ENCODE results near the gene DOK3.

DOK3 gene

DNA sequence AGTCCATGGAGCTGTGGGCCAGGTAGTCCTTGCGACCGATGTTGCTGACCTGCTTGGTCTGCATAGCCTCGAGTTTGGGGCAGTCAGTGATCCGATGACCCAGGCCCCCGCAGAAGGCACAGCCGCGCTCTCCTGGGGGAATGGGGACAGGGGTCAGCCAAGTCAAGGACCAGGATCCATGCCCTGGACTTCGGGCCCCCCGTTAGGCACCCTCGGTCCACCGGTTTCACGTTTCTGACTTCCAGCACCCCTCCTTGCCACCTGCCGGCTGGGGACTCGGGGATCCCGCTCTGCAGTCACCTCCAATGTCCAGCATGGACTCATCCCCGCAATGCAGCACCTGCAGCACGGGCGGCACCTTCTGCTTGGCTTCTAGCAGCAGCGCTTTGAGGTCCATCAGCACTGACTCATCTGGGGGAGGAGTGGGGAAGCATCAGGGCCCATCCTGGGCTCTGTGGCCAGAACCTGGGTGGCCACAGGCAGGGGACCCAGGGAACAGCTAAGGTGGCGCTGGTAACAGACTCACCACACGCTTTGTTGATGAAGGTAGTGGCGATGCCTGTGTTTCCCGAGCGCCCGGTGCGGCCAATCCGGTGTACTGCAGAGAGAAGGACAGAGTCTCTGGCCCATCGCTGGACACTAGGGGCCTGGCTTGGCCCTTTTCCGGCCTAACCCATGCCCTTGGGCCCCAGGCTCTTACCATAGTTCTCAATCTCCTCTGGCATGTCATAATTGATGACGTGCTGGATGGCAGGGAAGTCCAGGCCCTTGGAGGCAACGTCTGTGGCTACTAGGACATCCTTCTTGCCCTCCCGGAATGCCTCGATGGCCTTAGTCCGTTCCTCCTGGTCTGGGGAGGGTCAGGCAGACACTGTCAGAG lies 2.4 kb upstream of the DOK3 start:
- DNase-seq: no peak

DNA sequence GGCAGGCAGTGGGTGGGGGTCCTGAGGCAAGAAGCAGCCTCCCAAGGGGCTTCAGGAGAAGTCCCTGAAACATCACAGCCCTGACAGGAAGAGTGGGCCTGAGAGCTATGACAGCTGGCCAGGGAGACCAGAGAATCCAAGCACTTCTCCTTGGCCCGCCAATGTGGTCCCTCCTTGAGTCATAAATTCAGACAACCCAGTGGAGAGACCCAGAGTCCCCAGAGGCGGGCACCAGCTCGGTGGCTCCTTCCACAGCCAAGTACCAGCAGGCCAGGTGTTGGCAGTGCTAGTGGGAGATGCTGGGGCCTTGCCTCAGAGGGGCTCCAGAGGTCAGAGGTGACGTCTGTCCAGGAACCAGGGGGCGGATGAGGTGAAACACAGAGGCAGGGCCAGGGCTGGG lies 1.6 kb upstream of the DOK3 start:
- DNase-seq: no peak

DNA sequence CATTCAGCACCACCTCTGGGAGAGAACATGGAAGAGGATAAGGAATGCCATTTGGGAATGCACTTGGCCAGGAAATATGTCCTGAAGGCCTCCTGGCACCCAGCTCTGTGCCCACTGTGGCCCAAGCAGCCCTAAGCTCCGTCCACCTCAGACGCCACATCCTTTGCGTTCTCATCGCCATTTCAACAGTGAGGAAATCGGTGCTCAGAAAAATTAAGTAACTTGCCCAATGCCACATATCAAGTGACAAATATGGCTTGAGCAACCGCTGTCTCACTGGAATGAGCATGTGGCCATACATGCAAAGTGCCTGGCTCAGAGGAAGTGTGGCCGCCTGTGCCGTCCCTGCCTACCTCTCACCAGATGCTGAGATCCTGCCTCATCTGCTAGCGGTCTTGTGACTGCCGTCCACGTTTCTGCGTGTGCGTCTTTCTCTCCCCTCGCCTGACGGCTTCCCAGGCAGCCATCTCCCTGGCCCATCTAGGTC lies 984 bp upstream of the DOK3 start:
- DNase-seq: no peak

DNA sequence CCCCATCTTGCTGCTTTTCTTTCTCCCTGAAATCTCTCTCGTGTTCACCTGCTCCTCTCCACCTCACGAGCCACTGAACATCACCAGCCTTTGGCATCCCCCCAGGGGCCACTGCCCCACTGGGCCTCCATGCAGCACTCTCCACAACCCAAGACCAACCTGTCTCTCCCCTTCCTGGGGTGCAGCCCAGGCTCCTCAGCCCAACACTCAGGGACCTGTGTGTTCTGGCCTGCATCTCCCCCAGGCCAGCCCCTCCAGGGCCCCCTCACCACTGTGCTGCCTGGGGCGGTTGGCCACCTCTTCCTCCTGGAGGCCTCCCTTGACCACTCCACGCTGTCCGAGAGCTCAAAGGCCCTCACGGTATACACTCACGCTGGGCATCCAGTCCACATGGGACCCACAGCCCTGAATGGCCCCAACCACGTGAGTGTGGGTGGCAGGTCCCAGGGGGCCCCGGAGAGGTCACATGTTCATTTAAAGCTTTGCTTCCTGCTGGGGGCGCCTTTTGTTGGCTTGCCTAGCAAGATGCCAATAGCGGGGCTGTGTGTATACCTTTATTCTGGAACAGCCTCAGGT lies 453 bp upstream of the DOK3 start:
- no peak for DNase-seq

DNA sequence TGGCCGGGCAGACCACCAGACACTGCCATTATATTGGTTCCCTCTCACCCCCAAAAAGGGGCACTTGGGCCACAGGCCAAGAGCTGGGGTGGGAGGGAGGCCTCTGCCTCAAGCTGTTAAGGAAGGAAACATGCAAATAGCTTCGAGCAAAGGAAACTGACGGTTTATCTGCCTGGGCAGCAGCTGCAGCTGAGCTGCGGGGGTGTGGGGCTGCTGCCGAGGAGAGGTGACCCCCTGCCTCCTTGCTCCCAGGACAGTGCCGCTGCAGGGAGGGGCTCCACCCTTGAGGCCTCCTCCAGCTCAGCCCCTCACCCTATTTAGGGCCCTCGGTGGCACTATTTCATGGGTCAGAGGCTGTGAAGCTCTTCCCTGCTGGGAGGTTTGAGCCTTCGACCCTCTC lies 789 bp downstream of the DOK3 start:
- DNase-seq: no peak

DNA sequence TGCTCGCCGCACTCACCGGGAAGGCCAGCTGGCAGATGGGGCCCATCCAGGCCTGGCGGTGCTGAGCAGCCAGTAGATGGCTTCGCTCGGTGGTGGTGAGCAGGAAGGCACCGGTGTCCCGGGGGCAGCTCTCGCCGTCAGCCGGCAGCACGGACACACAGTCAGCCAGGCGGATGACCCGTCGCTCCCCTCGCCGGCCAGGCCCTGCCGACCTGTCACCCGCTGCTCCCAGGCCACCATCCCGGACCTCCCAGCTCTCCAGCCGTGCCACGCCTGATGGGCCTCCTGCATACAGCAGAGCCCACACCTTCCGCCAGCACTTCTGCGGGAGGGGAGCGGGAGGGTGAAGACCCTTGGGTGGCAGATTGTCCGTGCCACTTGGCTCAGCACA lies 1.4 kb downstream of the DOK3 start:
- no peak for DNase-seq

DNA sequence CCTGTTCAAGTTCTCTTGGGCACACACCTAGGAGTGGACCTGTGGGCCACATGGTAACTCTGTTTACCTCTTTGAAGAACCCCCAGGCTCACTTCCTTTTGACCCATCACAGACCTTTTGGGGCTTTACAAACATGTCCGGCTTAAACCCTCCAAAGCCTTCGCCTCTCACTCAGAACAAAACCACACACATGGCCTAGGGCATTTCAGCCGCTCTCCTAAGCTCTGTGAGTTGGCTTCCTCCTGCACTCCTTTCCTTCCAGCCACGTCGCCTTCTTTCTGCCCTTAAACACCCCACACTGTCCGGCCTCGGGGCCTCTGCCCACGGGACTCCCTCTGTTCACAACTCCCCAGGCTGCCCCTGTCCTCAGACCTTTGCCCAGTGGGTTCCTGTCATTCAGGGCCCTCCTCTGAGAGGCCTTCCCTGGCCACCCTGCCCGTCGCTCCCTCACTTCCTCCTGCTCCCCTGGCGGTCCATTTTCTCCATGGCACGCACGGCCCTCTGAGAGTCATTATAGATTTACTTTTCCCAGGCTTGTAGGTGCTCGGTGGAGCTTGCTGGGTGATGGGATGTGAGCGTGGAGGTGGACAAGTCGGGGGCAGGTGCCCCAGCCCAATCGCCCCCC lies 1.9 kb downstream of the DOK3 start:
- DNase-seq: no peak

DNA sequence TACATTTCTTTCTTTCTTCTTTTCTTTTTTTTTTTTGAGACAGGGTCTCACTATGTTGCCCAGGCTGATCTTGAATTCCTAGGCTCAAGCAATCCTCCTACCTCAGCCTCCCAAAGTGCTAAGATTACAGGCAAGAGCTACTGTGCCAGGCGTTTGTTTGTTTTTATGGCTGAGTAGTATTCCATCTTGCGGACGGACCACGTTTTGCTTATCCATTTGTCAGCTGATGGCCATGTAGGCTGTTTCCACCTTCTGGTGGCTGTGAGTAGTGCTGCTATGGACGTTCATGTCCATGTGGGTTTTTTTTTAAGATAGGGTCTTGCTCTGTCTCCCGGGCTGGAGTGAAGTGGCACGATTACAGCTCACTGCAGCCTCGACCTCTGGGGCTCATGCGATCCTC lies 2.5 kb downstream of the DOK3 start:
- no peak for DNase-seq

DNA sequence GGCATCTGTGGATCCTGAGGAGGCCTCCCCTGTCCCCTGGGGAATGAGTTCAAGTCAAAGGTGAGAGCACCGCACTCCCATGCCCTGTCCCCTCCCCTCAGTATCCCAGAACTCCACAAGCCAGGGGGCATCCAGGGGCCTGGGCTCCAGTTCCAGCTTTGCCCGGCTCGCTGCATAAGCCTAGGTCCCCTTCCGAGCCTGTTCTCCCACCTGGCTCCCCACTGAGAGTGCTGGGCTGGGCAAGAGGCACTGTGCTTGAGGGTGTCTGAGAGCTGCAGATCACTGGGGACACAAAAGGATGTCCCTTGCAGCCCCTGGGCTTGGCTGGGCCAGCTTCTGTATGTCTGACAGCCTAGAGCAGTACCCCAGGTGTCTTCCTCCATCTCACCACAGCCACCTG lies 4.6 kb downstream of the DOK3 start:
- no peak for DNase-seq

DNA sequence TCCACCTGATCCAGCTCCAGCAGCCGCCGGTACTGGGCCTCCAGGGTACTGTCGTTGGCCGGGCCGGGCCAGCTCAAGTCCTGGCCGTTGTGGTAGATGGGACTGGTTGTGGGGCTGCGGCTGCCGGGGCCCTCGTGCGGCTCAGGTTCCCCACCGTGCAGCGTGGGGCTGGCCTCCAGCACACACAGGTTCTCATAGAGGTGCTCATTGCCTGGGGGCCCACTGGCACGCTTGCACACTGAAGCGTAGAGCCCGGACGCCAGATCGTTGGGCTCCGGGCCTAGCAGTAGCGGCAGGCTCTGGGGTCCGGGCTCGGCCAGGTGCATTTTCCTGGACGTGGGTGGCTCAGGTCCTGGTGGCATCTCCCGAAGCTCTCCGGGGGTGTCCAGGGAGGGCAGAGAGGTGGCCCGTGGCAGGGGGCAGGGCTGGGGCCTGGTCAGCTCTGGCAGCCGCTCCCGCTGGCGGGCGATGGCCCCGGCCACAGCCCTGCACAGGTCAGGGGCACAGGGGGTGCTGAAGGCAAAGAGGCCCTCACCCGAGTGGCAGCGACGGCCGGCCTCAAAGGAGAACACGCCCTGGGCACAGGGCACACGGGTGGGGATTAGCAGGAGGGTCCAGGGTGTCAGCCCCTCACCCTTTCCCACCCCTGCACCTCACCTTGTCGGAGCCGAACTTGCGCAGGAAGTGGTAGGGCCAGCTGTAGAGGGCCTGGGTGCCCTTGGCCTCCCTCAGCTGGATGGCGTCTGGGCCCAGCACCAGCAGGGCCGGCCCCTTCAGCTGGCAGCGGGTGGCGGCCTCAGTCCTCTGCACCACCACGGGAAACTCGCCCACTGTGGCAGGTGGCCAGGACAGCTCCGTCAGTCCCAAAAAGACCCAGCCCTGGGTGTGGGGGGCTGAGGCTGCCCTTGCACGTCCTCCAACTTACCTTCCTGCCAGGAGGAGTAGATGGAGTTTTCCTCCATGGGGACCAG lies 5.3 kb downstream of the DOK3 start:
- DNase-seq: no peak

DNA sequence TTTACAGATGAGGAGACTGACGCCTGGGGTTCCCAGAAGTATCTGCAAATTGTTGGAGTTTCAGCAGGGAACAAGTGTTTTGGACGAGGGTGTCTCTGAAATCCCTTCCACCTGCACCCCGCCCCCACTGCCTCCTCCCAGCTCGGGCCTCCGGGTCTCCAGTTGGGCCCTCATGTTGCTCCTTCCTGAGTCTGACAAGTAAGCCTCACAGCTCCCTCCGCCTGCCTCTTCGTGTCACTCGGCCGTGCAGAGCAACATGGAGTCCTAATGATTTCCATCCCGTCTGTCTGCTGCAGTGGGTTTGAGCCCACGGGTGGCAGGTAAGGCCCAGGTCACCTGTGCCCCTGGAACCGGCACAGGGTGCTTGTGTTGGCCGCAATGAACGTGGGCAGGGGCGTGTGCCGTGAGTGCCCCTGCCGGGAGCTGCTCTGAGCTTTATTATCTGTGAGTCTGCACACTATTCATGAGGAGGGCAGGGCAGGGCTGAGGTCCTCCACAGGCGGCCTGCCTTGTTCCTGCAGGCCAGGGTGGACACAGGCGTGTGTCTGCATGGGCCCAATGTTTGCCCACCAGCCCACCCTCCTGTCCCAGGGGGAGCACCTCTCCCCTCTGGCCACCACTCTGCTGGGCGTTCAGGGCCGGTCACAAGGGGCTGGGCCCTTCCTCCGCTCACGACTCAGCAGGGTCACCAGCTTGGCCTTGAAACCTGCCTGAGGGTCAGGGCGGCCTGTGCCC lies 6.1 kb downstream of the DOK3 start:
- DNase-seq: no peak

DNA sequence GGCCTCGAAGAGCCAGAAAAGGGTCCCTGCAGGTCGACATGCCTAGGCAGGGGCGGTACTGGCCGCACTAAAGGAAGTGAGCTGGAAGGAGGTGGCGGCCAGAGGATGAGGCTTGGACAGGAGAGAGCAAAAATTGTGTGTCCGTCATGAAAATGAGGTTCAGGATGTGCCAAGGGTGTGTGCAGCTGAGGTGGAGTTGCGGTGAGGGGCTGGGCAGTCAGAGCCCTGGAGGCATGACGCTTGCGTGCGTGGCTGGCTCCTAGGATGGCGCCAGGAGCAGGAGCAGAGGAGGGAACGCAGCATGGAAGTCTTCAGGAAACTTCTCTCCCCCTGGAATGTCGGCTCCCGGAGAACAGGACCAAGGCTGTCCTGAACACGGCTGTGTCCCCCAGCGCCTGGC lies 6.7 kb downstream of the DOK3 start:
- DNase-seq: no peak

DNA sequence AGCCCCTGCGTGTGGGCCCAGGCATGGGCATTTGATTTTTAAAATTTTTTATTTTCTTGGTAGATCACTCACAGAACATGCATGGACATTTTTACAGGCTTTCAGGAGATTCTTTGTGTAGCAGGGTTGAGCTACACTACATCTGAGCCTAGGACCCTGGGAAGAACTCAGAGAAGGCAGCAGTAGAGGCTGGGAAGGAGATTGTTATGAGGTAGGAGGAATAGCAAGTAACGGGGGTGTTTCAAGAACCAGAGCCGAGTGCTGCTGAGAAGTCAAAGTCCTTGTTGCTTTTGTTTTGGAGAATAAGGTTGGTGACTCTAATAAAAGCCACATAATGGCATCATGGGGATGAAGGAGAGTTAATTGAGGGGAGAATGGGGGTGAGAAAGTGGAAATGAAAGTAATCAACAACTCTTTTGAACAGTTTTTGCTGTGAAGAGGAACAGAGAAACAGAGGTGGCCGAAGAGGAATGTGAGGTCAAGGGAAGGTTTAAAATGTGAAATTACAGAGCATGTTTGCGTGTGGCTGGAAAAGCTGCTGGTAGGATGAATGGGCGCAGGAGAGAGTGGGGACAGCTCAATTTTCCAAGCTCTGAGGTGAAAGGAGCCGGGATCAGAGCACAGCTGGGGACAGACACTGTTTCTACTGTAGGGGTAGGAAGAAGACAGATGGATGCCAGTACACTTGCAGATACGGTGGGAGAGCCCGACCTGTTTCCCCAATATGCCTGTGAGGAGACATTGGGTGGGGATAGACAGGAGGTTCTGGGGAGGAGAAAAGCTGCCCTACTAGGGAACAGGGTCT lies 7.5 kb downstream of the DOK3 start:
- no peak for DNase-seq

DNA sequence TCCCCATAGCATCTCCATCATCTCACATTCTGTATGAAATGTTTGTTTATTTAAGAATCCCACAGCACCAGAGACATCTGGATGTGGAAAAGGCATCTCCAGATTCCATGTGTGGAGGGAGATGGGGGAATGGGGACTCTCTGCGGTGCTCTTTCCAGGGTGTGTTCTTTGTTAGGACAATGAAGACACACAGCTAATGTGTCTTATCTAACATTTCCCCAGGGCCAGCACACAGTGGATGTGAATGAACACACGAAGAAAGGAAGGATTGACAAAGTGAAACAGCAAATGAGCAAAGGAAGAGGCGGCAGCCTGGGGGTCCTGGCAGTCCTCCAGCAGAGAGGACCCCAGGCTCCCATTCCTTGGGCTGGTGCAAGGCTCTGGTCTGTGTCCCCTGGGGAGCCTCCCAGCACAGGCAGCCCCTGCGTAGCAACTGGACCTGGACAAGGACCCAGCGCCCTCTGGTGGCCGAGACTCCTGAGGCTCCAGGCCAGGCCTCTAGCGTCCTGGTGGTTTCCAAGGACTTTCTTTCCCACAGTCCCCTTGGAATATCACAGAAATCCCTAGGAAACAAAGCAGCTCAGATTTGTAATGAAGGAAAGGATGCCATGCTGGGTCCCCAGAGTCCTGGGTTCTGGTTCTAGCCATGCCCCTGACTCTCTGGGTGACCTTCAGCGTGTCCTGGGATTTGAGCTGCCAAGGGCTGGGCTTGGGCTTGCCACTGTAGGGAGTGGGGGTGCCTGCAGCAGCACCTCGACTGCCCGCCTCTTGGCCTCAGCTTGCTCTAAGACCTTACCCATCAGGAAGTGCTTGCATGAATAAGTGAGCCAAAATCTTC lies 8.7 kb downstream of the DOK3 start:
- DNase-seq: peak; percentile 86

DNA sequence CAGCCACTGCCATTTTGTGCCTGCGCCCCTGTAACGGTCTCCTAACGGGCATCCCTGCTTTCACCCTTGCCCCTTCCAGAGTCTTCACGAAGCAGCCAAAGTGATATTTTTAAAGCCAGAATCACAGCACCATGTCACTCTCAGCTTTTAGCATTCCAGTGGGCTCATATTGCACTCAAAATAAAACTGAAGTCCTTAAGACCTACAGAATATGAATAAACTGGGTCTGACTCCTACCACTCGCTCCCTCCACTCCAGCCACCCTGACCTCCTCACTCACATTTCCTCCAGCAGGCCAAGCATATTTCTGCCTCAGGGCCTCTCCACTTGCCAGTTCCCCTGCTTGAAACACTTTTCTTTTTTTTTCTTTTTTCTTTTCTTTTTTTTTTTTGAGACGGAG lies 9.8 kb downstream of the DOK3 start:
- DNase-seq: no peak

DNA sequence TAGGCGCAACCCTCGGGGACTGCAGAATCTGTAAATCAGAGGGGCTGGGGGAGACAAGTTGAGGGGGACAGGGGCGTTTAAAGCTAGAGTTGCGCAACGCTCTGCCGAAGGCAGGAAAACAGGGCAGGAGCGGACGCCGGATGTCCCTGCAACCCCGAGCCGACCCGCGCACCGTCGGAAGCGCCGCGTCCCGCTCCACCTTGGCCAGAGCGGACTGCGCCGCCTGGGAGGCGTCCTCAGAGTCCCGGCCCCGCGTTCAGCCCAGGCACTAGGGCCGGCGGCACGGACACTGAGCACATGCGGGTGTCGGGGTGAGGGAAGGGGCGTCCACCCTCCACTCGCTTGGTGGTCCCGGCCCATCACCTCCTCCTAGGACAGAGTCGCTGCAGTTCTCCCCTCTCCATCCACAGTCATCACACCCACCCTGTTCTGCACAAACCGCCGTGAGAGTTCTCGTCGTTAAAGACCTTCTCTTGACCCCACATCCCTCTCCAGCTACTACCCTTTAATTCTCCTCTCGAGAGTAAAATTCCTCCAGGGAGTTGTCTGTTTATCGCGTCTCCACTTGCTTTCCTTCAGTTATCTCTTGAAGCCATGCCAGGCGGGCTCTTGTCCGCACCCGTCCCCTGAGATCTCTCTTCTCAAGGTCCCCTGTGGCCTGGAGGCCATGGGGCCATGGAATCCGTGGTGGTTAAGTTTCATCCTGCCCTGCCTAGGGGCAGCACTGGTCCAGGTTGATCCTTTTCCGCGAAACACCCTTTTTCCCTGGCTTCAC lies 11.4 kb downstream of the DOK3 start:
- DNase-seq: no peak

DNA sequence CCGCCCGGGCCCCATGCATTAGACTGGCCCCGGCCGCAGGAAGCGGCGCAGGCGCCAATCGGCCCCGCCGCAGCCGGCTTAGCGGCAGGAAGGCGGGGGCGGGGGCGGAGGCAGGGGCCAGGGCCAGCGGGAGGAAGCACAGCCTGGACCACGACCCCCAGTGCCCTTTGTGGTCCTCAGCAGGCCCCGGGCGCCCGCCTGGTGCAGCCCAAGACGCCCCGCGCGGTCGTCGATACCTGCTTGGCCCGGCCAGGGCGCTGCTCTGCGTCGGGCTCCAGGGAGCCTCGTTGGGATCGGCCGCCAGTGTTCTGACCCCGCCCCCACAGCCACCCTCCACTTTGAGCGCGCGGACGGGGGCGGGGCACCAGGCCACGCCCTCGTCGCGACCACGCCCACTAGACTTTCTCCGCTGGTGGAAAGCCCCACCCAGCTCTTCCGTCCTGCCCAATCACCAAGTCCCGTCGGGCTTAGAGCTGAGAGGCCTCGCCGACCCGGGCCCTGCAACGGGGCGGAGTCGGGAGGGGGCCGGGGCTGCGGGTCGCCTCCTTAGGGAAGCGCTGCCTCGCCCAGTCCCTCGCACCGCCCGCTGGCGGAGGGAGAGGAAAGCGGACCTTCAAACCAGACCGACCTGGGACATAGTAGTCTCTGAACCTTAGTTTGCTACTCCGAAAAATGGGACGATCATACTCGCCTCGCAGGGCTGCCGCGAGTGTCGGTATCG lies 12.2 kb downstream of the DOK3 start, which contains the start of gene PDLIM7:
TSS of gene PDLIM7 (minus strand) at position 313 of the 721 bp plus-strand sequence. CDS start 1,092 bp downstream, outside the sequence.
- DNase-seq: peak; percentile 91

DNA sequence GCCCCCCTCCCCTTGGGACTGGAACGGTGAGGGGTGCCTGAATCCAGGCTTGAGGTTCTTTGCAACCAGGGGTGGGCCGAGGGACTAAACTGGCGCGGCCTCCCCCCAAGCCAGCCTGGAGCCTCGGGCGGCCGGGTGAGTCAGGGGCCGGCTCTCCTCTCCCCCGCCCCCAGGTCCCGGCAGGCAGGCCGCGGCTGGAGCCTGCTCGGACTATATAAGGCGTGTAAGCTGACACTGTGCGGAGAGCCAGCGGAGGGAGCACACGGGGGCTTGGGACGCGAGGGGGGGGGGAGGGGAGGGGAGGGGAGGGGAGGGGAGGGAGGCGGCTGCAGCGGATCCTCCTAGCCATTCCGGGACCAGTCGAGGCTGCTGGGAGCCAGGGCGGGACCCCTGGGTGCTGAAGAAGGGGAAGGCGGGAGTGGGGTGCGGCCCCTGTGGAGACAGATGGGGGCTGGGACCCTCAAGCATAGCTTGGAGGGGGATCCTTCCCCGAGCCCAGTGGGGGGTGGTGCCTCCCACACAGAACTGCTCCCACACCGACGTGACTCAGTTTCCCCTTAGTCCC lies 12.8 kb downstream of the DOK3 start:
- no peak for DNase-seq
